OCI-LY1 (cell line): ENCODE measurements around the gene ODAD2.

Experiments
- EZH2 ChIP-seq: fragments of 200-600 bp; sonication (generic), shearing (Covaris generic); IDR thresholded peaks from 2 replicates; pipeline ENCODE4 v1.8.0; 2017; ENCODE audit warnings: borderline replicate concordance, mixed run types, mild to moderate bottlenecking, antibody characterized with exemption, low read length, moderate library complexity, mixed read lengths
- TF ChIP-seq, protein P1 (sequence below): fragments of 200-600 bp; sonication (generic), shearing (Covaris generic); IDR thresholded peaks from 2 replicates; pipeline ENCODE4 v1.5.1; 2017; ENCODE audit warnings: mild to moderate bottlenecking, antibody characterized with exemption, low read length, moderate library complexity, mixed read lengths

DNA sequence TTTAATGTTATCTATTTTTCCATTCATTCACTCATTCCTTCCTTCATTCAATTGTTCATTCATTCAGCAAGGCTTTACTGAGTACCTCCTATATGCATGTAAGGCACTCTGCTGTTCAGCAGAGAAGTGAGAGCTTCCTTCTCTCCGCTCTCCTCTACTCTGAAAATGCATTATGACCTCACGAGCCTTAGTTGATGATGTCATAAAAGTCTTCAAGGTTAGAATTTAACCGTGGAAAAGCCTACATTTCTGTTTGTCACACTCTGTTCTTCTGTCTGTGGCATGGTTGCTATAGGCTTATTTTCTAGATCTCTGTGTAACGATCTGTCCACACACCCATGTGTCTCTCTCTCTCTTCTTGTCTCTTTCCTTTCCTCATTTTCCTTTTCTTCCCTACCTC is 17.1 kb downstream of the ODAD2 start:
- TF ChIP-seq, protein P1, sequence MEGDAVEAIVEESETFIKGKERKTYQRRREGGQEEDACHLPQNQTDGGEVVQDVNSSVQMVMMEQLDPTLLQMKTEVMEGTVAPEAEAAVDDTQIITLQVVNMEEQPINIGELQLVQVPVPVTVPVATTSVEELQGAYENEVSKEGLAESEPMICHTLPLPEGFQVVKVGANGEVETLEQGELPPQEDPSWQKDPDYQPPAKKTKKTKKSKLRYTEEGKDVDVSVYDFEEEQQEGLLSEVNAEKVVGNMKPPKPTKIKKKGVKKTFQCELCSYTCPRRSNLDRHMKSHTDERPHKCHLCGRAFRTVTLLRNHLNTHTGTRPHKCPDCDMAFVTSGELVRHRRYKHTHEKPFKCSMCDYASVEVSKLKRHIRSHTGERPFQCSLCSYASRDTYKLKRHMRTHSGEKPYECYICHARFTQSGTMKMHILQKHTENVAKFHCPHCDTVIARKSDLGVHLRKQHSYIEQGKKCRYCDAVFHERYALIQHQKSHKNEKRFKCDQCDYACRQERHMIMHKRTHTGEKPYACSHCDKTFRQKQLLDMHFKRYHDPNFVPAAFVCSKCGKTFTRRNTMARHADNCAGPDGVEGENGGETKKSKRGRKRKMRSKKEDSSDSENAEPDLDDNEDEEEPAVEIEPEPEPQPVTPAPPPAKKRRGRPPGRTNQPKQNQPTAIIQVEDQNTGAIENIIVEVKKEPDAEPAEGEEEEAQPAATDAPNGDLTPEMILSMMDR, result no peak
- no peak for TF ChIP-seq EZH2
